Measurements from ENCODE around the gene NUMB. TPM values are rescaled to one million over a fixed set of nuclear protein-coding genes. Genes with fewer than 3 reads are reported as not detected.

NUMB gene
- total and polyA plus RNA-seq, 2 of the 13 experiments (the other 11 are each of a cell fraction or from before 2014, with no cell fraction given) = 20.3 to 71.1 TPM

GRCh38 chr14:73428353-73428824 is 30.0 kb downstream of the NUMB start (continued):
- no peak for TF ChIP-seq GPBP1L1 (CRISPR knock-in tag; IDR thresholded peaks at IDR 0.05)
- no peak for TF ChIP-seq MXD3 (CRISPR knock-in tag; IDR thresholded peaks at IDR 0.05)
- no peak for TF ChIP-seq SIX4 (CRISPR knock-in tag; IDR thresholded peaks at IDR 0.05)
- peak; percentile 84 for TF ChIP-seq HNF1B (CRISPR knock-in tag; IDR thresholded peaks at IDR 0.05)
- no peak for TF ChIP-seq TCF12 (IDR thresholded peaks at IDR 0.05)
- TF ChIP-seq TCF12 (CRISPR knock-in tag; IDR thresholded peaks at IDR 0.05) = no peak
- peak; percentile 21; the same call in 1 of the 2 replicates for TF ChIP-seq NR2F6 (IDR thresholded peaks at IDR 0.05)
- peak; percentile 63 for TF ChIP-seq NR2F6 (CRISPR knock-in tag; IDR thresholded peaks at IDR 0.05)
- peak; percentile 81; the same call in 1 of the 2 replicates for TF ChIP-seq ZBTB3 (CRISPR knock-in tag; IDR thresholded peaks at IDR 0.05; ENCODE audit: borderline replicate concordance, low read depth)
- peak; percentile 49; the same call in 1 of the 2 replicates for TF ChIP-seq SAP130 (CRISPR knock-in tag; IDR thresholded peaks at IDR 0.05; ENCODE audit: low read depth)
- TF ChIP-seq ONECUT2 (CRISPR knock-in tag; IDR thresholded peaks at IDR 0.05) = no peak
- no peak for TF ChIP-seq RERE (CRISPR knock-in tag; IDR thresholded peaks at IDR 0.05; ENCODE audit: low read depth)
- 0 out of 2 replicates have a peak, but pooled peaks have one; percentile 25 for TF ChIP-seq IRF2 (CRISPR knock-in tag; IDR thresholded peaks at IDR 0.05)
- no peak for TF ChIP-seq ZNF839 (CRISPR knock-in tag; IDR thresholded peaks at IDR 0.05; ENCODE audit: borderline replicate concordance)
- no peak for TF ChIP-seq ARNTL (CRISPR knock-in tag; IDR thresholded peaks at IDR 0.05)
- no peak for TF ChIP-seq MEIS2 (CRISPR knock-in tag; IDR thresholded peaks at IDR 0.05)
- no peak for TF ChIP-seq PCBP1 (IDR thresholded peaks at IDR 0.05; ENCODE audit: borderline replicate concordance, low read depth, low read length)
- TF ChIP-seq ZNF354B (CRISPR knock-in tag; IDR thresholded peaks at IDR 0.05) = no peak
- TF ChIP-seq ZNF264 (CRISPR knock-in tag; IDR thresholded peaks at IDR 0.05) = 0 out of 2 replicates have a peak, but pooled peaks have one; percentile 22
- TF ChIP-seq NKX3-1 (CRISPR knock-in tag; IDR thresholded peaks at IDR 0.05) = no peak
- TF ChIP-seq KMT2B (CRISPR knock-in tag; IDR thresholded peaks at IDR 0.05) = peak; percentile 37; the same call in 1 of the 2 replicates
- no peak for TF ChIP-seq SNAPC5 (CRISPR knock-in tag; IDR thresholded peaks at IDR 0.05; ENCODE audit: borderline replicate concordance)
- no peak for TF ChIP-seq U2AF1 (optimal IDR thresholded peaks at IDR 0.05; ENCODE audit: low read depth, low read length)
- no peak for TF ChIP-seq ZBTB8A (CRISPR knock-in tag; IDR thresholded peaks at IDR 0.05; ENCODE audit: borderline replicate concordance, low read depth)
